ENCODE measurements around the gene GPLD1.

GPLD1 gene

DNA sequence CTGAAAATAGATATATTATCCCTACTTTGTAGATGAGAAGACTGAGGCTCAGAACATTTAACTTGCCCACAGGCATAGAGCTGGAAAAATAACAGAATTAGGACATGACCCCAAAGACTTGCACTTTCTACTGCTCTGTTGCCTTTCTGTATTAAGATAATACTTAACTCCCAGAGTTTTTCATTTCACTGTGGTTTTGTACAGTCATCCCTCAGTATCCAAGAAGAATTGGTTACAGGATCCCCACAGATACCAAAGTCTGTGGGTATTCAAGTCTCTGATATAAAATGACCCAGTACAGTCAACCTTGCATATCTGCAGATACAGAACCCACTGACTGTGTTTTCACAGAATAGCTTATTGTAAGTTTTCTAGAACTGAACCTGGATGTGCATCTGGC, 69.9 kb downstream of the GPLD1 start:
- TF ChIP-seq, protein P1, sequence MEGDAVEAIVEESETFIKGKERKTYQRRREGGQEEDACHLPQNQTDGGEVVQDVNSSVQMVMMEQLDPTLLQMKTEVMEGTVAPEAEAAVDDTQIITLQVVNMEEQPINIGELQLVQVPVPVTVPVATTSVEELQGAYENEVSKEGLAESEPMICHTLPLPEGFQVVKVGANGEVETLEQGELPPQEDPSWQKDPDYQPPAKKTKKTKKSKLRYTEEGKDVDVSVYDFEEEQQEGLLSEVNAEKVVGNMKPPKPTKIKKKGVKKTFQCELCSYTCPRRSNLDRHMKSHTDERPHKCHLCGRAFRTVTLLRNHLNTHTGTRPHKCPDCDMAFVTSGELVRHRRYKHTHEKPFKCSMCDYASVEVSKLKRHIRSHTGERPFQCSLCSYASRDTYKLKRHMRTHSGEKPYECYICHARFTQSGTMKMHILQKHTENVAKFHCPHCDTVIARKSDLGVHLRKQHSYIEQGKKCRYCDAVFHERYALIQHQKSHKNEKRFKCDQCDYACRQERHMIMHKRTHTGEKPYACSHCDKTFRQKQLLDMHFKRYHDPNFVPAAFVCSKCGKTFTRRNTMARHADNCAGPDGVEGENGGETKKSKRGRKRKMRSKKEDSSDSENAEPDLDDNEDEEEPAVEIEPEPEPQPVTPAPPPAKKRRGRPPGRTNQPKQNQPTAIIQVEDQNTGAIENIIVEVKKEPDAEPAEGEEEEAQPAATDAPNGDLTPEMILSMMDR (IDR thresholded peaks at IDR 0.05), result no peak

DNA sequence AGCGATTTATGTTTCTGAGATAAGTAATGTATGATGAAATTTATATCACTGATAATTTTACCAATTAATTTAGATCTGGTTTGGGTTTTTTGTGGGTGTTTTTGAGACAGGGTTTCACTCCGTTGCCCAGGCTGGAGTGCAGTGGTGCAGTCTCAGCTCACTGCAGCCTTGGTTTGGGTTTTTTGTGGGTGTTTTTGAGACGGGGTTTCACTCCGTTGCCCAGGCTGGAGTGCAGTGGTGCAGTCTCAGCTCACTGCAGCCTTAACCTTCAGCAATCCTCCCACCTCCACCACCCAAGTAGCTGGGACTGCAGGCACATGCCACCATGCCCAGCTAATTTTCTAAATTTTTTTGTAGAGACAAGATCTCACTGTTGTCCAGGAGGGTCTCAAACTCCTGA, 73.6 kb downstream of the GPLD1 start:
- TF ChIP-seq, protein P1 (IDR thresholded peaks at IDR 0.05), result no peak

DNA sequence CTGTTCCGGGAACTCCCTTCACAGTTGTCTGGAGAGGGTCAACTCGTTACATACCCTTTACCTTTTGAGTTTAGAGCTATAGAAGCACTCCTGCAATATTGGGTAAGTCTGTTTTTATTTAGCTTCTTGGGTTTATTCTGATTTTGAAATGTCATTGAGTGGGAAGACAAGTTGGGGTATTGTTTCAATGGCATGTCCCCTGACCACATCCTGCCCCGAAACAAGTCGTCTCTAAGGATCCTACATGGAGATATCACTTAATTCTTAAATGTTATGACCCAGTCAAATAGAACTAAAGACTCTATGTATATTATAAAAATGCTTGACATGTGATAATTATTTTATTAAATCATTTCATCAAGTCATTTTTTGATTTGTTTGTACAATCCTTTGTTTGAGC, 77.1 kb downstream of the GPLD1 start:
- TF ChIP-seq, protein P1 (IDR thresholded peaks at IDR 0.05), result no peak

DNA sequence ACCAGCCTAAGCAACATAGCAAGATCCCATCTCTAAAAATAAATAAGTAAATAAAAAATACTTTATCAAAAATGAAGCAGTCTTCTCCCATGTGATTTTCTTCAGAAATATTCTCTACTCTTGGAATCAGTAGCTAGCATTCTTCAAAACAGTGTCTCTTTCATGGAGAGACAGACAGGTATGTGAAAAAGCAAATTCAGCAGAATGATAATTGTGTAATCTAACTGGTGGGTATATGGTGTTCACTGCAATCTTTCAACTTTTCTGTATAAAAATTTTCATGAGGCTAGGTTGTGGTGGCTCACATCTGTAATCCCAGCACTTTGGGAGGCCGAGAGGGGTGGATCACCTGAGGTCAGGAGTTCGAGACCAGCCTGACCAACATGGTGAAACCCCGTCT, 78.8 kb downstream of the GPLD1 start:
- TF ChIP-seq, protein P1 (IDR thresholded peaks at IDR 0.05), result no peak

DNA sequence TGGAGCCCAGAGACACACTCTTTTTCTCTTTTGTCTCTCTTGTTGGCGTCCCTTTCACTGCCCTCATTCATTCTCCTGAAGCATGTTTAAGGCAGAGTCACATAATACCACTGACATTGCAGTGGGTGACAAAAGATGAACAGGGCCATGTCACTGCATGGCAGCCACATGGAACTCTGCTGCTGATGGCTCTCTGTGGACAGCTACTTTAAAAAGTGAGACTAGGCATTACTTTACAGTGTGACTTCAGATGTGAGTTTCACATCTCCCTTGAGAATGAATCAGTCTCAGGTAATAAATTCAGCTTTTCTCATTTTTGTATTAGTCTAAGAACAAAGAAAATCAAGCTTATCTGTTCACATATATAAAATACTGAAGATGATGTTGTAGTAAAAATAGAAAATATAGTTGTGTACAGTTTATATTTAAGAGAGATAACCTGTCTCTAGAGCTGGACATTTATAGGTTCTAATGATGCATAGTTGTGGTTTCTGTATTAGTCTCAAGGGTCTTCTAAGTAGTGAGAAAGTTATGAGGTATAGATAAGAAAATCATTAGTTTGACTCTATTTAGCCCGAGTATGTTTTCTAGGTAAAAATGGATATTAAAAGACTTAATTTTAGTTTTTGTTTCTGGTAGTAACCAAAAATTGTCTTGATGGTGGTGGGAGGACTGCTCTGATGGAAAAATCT, 80.5 kb downstream of the GPLD1 start:
- TF ChIP-seq, protein P1 (IDR thresholded peaks at IDR 0.05), result no peak

DNA sequence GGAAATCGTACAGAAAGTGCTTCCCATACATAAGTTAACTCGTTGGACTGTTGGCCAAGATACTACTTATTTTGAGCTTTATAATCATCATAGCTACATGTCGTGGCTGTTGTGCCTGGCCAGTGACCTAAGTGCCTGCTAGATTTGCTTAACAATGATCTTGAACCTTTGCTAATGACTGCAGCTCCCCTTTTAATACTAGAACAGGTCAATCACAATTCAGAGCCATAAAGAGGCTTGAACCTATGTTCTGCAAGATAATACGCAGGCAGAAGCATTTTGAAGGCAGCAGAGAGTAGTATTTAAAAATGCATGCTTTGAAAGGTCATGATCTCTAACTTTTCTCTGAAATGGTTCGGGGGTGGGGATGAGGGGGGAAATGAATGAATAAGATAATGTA, 84.1 kb downstream of the GPLD1 start:
- TF ChIP-seq, protein P1 (IDR thresholded peaks at IDR 0.05), result no peak

DNA sequence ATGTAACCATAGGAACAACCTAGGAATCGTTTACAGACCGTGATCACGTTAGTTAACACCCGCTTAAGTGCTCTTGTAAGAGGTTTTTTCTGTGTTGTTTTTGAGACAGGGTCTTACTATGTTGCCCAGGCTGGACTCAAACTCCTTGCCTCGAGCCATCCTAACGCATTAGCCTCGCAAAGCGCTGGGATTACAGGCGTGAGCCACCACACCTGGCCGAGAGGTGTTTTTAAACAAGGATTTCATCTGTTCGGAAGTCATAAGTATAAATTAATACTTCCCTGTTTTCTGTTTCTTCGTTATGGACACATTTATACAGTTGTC, 85.9 kb downstream of the GPLD1 start:
- TF ChIP-seq, protein P1 (IDR thresholded peaks at IDR 0.05), result no peak
